ES-I3 (cell line): ENCODE results near the gene PCDHA6.
"Not testable (repeated sequence)": the region's sequence is repeated elsewhere in the genome, so short reads cannot be mapped to it uniquely, and the experiment has no call there.

Experiments used
- H3K36me3 ChIP-seq: 2 replicates; pipeline ENCODE4 v1.6.1; 2013; ENCODE audit warnings: mild to moderate bottlenecking, low read length, control low read depth, moderate library complexity; ENCODE audit not compliant: insufficient read depth
- H3K4me1 ChIP-seq: 2 replicates; pipeline ENCODE4 v1.6.1; 2013; ENCODE audit warnings: mild to moderate bottlenecking, control low read depth, low read length; ENCODE audit not compliant: insufficient read depth
- H3K9ac ChIP-seq: 2 replicates; pipeline ENCODE4 v1.6.1; 2013; ENCODE audit warnings: low read depth, mild to moderate bottlenecking, low read length, moderate library complexity
- H3K9me3 ChIP-seq: 2 replicates; pipeline ENCODE4 v1.6.1; 2013; ENCODE audit warnings: mild to moderate bottlenecking, low read length, moderate library complexity; ENCODE audit not compliant: control insufficient read depth, insufficient read depth

Gene PCDHA6

GRCh38 chr5:140835622-140836510, 8.1 kb downstream of the PCDHA6 start:
- no peaks in the 10 kb centered on the region for H3K4me1 ChIP-seq
- no peaks in the 10 kb centered on the region for H3K9me3 ChIP-seq
- H3K9ac ChIP-seq, result no peak overlapping the region
- H3K36me3 ChIP-seq, result no peaks in the 10 kb centered on the region

GRCh38 chr5:140840978-140841962, 13.5 kb downstream of the PCDHA6 start, which contains the start of gene PCDHA8:
Gene PCDHA8 (plus strand): TSS chr5:140841187. CDS start chr5:140841322, 135 bp downstream.
- Histone ChIP-seq H3K9me3 (no peaks in the 10 kb centered on the region), H3K4me1 (no peaks in the 10 kb centered on the region), H3K36me3 (no peaks in the 10 kb centered on the region), H3K9ac (no peak within 1 kb of the TSS; the same call in 1 of the 2 replicates)

- H3K36me3 ChIP-seq, result no peaks in the 10 kb centered on the region
- H3K9ac ChIP-seq, result no peak overlapping the region
- no peaks in the 10 kb centered on the region for H3K9me3 ChIP-seq
- no peaks in the 10 kb centered on the region for H3K4me1 ChIP-seq
Observed at GRCh38 chr5:140842798-140843733, 15.3 kb downstream of the PCDHA6 start.

GRCh38 chr5:140848139-140849102, 20.7 kb downstream of the PCDHA6 start, which contains the start of gene PCDHA9:
Gene PCDHA9 (plus strand): TSS chr5:140848382. CDS start chr5:140848496, 114 bp downstream.
- H3K9me3 ChIP-seq, H3K9ac ChIP-seq, H3K4me1 ChIP-seq, H3K36me3 ChIP-seq: not testable (repeated sequence)

- H3K36me3 ChIP-seq, H3K9ac ChIP-seq, H3K4me1 ChIP-seq, H3K9me3 ChIP-seq: not testable (repeated sequence)
Observed at GRCh38 chr5:140849831-140850634, 22.3 kb downstream of the PCDHA6 start.

- Histone ChIP-seq H3K9ac (peak within 1 kb of the TSS; percentile 92), H3K36me3 (no peaks in the 10 kb centered on the region), H3K4me1 (no peaks in the 10 kb centered on the region), H3K9me3 (no peaks in the 10 kb centered on the region; the same call in 1 of the 2 replicates)
Observed at GRCh38 chr5:140855772-140856674, 28.3 kb downstream of the PCDHA6 start, which contains the start of gene PCDHA10. Gene PCDHA10 (plus strand): TSS chr5:140855897. CDS start chr5:140856049, 152 bp downstream.

GRCh38 chr5:140857177-140857986, 29.6 kb downstream of the PCDHA6 start:
- Histone ChIP-seq H3K36me3 (no peaks in the 10 kb centered on the region), H3K9me3 (peaks cover 3% of the 10 kb centered on the region; the same call in 1 of the 2 replicates), H3K4me1 (no peaks in the 10 kb centered on the region), H3K9ac (no peak overlapping the region)

GRCh38 chr5:140857987-140858240, 30.2 kb downstream of the PCDHA6 start:
- Histone ChIP-seq H3K9me3 (peaks cover 3% of the 10 kb centered on the region; the same call in 1 of the 2 replicates), H3K9ac (no peak overlapping the region), H3K36me3 (no peaks in the 10 kb centered on the region; the same call in 1 of the 2 replicates), H3K4me1 (no peaks in the 10 kb centered on the region)

- Histone ChIP-seq H3K36me3 (no peaks in the 10 kb centered on the region; the same call in 1 of the 2 replicates), H3K9ac (no peak overlapping the region), H3K9me3 (peaks cover 3% of the 10 kb centered on the region; the same call in 1 of the 2 replicates), H3K4me1 (no peaks in the 10 kb centered on the region)
Observed at GRCh38 chr5:140862441-140863295, 34.9 kb downstream of the PCDHA6 start.
